Sigmoid colon (tissue), 7 donors: ENCODE results near the gene FAM83E. TPM values are rescaled to one million over a fixed set of nuclear protein-coding genes. Genes with fewer than 3 reads are reported as not detected.
A peak's percentile ranks its signal among the peaks of the same experiment; 100 is the strongest.

Experiments
- DNase-seq: peaks from one replicate; pipeline ENCODE4 v3.0.0-alpha.2; 2019
- H3K27ac ChIP-seq, 4 donors: fragments of 200-600 bp; sonication (generic); one replicate each; pipeline ENCODE4 v1.5.1; 2016 to 2019; ENCODE audit warnings: mild to moderate bottlenecking in 1 of 4
- H3K27me3 ChIP-seq, 3 donors: fragments of 200-600 bp; sonication (generic); one replicate each; pipeline ENCODE4 v1.5.1; 2019; ENCODE audit warnings: mild to moderate bottlenecking in 1 of 3
- H3K36me3 ChIP-seq, 4 donors: fragments of 200-600 bp; sonication (generic); one replicate each; pipeline ENCODE4 v1.5.1; 2016 to 2019
- H3K4me1 ChIP-seq, 4 donors: fragments of 200-600 bp; sonication (generic); one replicate each; pipeline ENCODE4 v1.5.1; 2017 to 2019
- H3K4me3 ChIP-seq, 4 donors: fragments of 200-600 bp; sonication (generic); one replicate each; pipeline ENCODE4 v1.5.1; 2017 to 2019; ENCODE audit warnings: mild to moderate bottlenecking in 2 of 4, moderate library complexity in 1 of 4
- H3K9me3 ChIP-seq, 4 donors: fragments of 200-600 bp in 3 of 4; sonication (generic) in 3 of 4; one replicate each; pipeline versions ENCODE4 v1.5.1 to v1.6.1; 2013 to 2019
- EP300 ChIP-seq, 4 donors: sonication (generic); formaldehyde crosslinking; IDR thresholded peaks; one replicate each; pipeline ENCODE4 v1.6.1; 2017; ENCODE audit warnings: antibody characterized with exemption in 4 of 4
- POLR2A ChIP-seq, 2 donors: fragments of 450-650 bp; IDR thresholded peaks; one replicate each; pipeline ENCODE4 v1.6.1; 2016; ENCODE audit warnings: antibody characterized with exemption in 2 of 2, mild to moderate bottlenecking in 2 of 2, moderate library complexity in 2 of 2
- POLR2AphosphoS5 ChIP-seq, 4 donors: sonication (generic); formaldehyde crosslinking; IDR thresholded peaks; one replicate each; pipeline ENCODE4 v1.6.1; 2017; ENCODE audit warnings: antibody characterized with exemption in 4 of 4
- WGBS, 2 donors: extraction: QIAGEN DNeasy Blood & Tissue Kit; methylation state at CpG; one replicate each; pipeline ENCODE4 v1.1.7; 2013; 5-methylcytosine and 5-hydroxymethylcytosine counted together
- intact Hi-C: fragments of 100-400 bp; cut with DNase I; formaldehyde crosslinking; loops from one replicate; pipeline ENCODE4 v1.15.1; 2023
- polyA plus RNA-seq, 3 donors: library from polyadenylated mRNA; stranded (reverse); fragments of 200-250 nt; gene quantifications; one replicate each; pipeline ENCODE4 v1.2.3, GENCODE V29; 2013
- total RNA-seq, 4 donors: library from RNA; depleted of rRNA; stranded (reverse); fragments of >200 nt; gene quantifications; one replicate each; pipeline ENCODE4 v1.1.0, GENCODE V29; 2016
- TF ChIP-seq, protein P1 (sequence below), 4 experiments: fragments of 450-650 bp in 3 of 4; fragments of 200-600 bp in 1 of 4; IDR thresholded peaks; one replicate each; pipeline ENCODE4 v1.5.1; 2016 to 2019; ENCODE audit warnings: antibody characterized with exemption in 4 of 4, mild to moderate bottlenecking in 3 of 4, moderate library complexity in 2 of 4
- donor health status: healthy with polysubstance abuse.
- donor health status: Bipolar disorder and iron deficiency.
- donor health status: healthy.

Gene FAM83E
- total RNA-seq (not detected), polyA plus RNA-seq (100 to 1,000 TPM; 109 to 168 (median 125) TPM)

DNA sequence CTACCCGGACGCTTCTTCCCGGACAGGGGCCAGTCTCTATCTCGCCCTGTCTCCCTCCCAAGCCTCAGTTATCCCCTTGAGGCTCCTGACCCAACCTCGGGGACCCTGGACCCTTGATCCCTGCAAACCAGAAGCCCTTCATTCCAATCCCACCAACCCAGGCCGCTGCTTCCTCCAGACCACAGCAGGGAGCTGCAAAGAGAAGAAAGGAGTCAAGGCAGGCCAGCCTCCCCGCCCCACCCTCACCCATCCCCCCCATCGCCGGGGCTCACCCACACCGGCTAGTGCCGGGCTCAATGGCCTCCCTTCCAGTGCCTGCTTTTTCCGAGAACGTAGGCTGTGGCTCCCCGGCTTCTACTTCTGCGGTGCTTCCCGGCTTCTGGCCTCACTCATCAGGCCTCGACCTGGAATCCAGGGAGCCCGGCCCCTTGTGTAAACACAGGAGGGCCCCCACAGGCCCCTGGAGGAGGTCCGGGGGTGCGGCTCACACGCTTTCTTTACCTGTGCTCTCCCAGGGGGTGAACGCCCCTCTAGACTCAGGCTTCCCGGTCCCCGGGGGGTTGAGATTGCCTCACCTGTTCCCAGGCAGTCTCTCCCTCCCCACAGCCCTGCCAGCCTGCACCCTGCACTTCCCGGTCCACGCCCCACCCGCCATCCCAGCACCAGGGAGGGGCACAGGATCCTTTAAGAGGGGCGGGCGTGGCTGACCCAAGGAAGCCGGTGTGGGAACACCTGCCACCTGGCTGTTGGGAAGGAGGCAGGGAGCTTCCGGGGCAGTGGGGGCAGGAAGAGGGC is at the start of gene FAM83E:
Gene FAM83E, minus strand, starts transcription at position 641 of the 795 bp plus-strand sequence. CDS start 1,704 bp downstream, outside the sequence.
- H3K36me3 ChIP-seq: peaks cover 10 to 32% (median 25%) of the 10 kb centered on the region in 4 donors
- H3K27me3 ChIP-seq: no peaks in the 10 kb centered on the region
- peak within 1 kb of the TSS in 1 of 4 donors; percentile 3 for H3K4me3 ChIP-seq
- intact Hi-C loops: no loop called here
- H3K27ac ChIP-seq: peak within 1 kb of the TSS in 2 of 4 donors; percentile 6 to 39
- H3K4me1 ChIP-seq: peaks cover 0 to 35% (median 27%) of the 10 kb centered on the region in 4 donors
- DNase-seq: no peak
- no peaks in the 10 kb centered on the region for H3K9me3 ChIP-seq
- TF ChIP-seq, protein P1, sequence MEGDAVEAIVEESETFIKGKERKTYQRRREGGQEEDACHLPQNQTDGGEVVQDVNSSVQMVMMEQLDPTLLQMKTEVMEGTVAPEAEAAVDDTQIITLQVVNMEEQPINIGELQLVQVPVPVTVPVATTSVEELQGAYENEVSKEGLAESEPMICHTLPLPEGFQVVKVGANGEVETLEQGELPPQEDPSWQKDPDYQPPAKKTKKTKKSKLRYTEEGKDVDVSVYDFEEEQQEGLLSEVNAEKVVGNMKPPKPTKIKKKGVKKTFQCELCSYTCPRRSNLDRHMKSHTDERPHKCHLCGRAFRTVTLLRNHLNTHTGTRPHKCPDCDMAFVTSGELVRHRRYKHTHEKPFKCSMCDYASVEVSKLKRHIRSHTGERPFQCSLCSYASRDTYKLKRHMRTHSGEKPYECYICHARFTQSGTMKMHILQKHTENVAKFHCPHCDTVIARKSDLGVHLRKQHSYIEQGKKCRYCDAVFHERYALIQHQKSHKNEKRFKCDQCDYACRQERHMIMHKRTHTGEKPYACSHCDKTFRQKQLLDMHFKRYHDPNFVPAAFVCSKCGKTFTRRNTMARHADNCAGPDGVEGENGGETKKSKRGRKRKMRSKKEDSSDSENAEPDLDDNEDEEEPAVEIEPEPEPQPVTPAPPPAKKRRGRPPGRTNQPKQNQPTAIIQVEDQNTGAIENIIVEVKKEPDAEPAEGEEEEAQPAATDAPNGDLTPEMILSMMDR (IDR thresholded peaks at IDR 0.05): no peak
- TF ChIP-seq POLR2A (IDR thresholded peaks at IDR 0.05): peak in 1 of 2 donors; percentile 50
- TF ChIP-seq POLR2AphosphoS5 (IDR thresholded peaks at IDR 0.05): peak in 1 of 4 donors; percentile 6
- no peak for TF ChIP-seq EP300 (IDR thresholded peaks at IDR 0.05)
- WGBS, 2 donors: 15 to 58% methylated on average over 31 of the region's 31 CpGs

DNA sequence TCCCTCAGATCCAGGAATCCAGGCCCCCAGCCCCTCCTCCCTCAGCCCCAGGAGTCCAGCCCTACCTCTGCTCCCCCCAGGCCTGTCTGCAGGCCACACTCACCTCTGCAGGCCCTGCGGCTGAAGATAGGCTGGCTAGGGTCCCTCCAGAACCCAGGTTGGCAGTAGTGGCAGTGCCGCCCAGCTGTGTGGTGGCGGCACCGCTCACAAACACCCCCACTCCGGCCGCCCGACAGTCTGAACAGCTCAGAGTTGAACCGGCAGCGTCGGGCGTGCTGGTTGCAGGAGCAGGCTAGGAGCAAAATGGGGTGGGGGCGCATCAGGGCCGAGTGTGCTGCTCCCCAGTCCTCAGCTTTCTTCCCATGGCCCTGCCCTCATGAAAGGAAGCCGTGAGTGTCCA is 49.6 kb upstream of the FAM83E start:
- Histone ChIP-seq H3K36me3 (no peaks in the 10 kb centered on the region), H3K27ac (no peak overlapping the region), H3K4me1 (peaks cover 0 to 10% (median 9%) of the 10 kb centered on the region in 4 donors), H3K9me3 (no peaks in the 10 kb centered on the region), H3K27me3 (no peaks in the 10 kb centered on the region), H3K4me3 (no peak overlapping the region)
- no peak for TF ChIP-seq POLR2AphosphoS5 (IDR thresholded peaks at IDR 0.05)
- TF ChIP-seq POLR2A (IDR thresholded peaks at IDR 0.05): no peak
- TF ChIP-seq EP300 (IDR thresholded peaks at IDR 0.05): no peak
- TF ChIP-seq, protein P1 (IDR thresholded peaks at IDR 0.05): no peak
- WGBS, 2 donors: 93% methylated on average over 14 of the region's 14 CpGs
- intact Hi-C loops: no loop called here
- no peak for DNase-seq

DNA sequence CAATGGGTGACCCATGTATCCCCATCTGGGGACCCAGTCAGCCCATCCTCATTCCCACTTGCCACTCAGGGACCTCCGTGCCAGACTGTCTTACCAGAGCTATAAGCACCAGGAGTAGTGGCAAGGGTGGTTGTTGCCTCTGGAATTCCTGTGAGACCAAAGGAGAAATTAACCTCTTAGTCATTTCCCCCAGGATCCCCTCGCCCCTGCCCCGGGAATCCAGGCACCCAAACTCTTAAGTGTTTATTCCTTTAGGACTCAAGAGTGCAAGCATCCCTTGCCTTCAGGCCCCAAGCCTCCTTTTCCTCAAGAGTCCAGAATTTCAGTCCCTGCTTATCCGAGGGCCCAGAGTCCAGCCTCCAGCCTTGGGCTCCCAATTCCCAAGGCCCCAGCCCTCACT is 48.8 kb upstream of the FAM83E start:
- no peak for DNase-seq
- 93 to 94% methylated on average over 4 of the region's 4 CpGs for WGBS, 2 donors
- peaks cover 0 to 10% (median 9%) of the 10 kb centered on the region in 4 donors for H3K4me1 ChIP-seq
- H3K27ac ChIP-seq: no peak overlapping the region
- H3K36me3 ChIP-seq: no peaks in the 10 kb centered on the region
- no peak for TF ChIP-seq EP300 (IDR thresholded peaks at IDR 0.05)
- TF ChIP-seq POLR2A (IDR thresholded peaks at IDR 0.05): no peak
- no peak for TF ChIP-seq POLR2AphosphoS5 (IDR thresholded peaks at IDR 0.05)
- no peaks in the 10 kb centered on the region for H3K9me3 ChIP-seq
- H3K27me3 ChIP-seq: no peaks in the 10 kb centered on the region
- intact Hi-C loops: no loop called here
- H3K4me3 ChIP-seq: no peak overlapping the region

DNA sequence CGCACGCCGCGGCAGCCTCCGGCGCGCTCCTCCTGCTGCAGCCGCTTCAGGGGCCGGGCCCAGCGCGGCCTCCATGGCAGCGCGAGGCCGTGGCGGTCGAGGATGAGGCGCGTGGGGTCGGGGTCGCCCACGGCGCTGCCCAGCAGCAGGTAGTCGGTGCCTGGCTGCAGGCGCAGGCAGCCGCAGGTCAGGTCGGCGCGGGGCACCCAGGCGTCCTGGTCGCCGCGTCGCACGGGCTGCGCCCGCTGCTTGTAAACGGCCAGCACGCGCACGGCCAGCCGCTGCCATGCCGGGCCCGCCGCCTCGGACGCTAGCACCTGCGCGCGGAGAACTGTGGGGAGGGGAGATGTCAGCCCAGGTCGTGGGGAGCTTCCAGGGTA is 46.8 kb upstream of the FAM83E start:
- H3K27me3 ChIP-seq: no peaks in the 10 kb centered on the region
- no peak overlapping the region for H3K4me3 ChIP-seq
- H3K9me3 ChIP-seq: no peaks in the 10 kb centered on the region
- H3K27ac ChIP-seq: no peak overlapping the region
- DNase-seq: no peak
- no peaks in the 10 kb centered on the region for H3K36me3 ChIP-seq
- intact Hi-C loops: no loop called here
- TF ChIP-seq EP300 (IDR thresholded peaks at IDR 0.05): no peak
- no peak for TF ChIP-seq POLR2AphosphoS5 (IDR thresholded peaks at IDR 0.05)
- TF ChIP-seq, protein P1 (IDR thresholded peaks at IDR 0.05): no peak
- TF ChIP-seq POLR2A (IDR thresholded peaks at IDR 0.05): no peak
- H3K4me1 ChIP-seq: peaks cover 0 to 10% (median 9%) of the 10 kb centered on the region in 4 donors
- WGBS, 2 donors: 96% methylated on average over 50 of the region's 50 CpGs

DNA sequence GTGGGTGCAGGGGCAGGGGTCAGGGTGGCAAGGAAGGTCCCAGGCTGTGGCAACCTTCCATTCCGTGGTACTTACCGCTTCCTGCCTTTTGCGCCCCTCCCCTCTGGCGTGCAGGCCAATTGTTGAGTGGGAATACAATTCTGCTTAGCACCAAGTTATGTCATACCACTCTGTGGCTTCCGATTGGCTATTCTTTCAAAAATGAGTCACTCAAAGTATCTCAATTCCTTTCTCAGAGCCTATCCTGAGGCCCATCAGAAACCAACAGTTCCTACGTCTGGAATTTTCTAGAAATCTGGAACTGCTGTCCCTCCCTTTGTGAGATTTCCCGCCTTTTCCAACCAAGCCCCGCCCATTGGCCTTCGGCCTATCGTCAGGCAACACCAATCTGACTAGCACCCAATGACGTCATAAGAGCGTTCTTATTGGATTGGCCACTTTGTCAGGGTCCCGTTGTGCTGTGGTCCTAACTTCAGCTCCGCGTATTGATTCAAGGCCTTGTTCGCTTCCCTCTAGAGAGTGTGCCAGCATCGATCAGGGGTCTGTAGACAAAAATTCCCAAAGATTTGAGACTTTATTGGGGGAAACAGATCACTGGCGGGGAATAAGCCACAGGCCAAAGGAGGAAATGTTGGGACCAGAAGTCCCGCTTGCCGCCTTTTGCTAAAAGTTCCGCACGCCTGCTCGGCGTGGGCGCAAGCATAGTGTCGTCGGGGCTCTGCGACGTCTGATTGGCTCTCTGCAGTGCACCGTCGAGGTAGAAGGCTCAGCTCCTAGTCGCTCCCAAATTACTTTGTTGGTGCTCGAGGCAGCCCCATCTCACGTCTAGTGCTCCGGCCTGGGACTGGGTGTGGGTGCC is 46.2 kb upstream of the FAM83E start:
- peak overlapping the region; percentile 22 to 52 (median 40) for H3K27ac ChIP-seq
- peaks cover 0 to 10% (median 9%) of the 10 kb centered on the region in 4 donors for H3K4me1 ChIP-seq
- intact Hi-C loops: no loop called here
- no peaks in the 10 kb centered on the region for H3K36me3 ChIP-seq
- WGBS, 2 donors: 62 to 64% methylated on average over 35 of the region's 35 CpGs
- DNase-seq: peak; percentile 91
- H3K4me3 ChIP-seq: no peak overlapping the region
- TF ChIP-seq, protein P1 (IDR thresholded peaks at IDR 0.05): no peak
- TF ChIP-seq POLR2AphosphoS5 (IDR thresholded peaks at IDR 0.05) (no peak), POLR2A (IDR thresholded peaks at IDR 0.05) (no peak), EP300 (IDR thresholded peaks at IDR 0.05) (no peak)
- no peaks in the 10 kb centered on the region for H3K9me3 ChIP-seq
- H3K27me3 ChIP-seq: no peaks in the 10 kb centered on the region
